Activated naive CD4-positive, alpha-beta T cell treated with anti-CD3 and anti-CD28 coated beads, Interleukin-2, amount 50 U/mL, for 24 hours (primary cell): ENCODE results near the gene S100A12.

Experiments used
- H3K27ac Mint-ChIP-seq: one replicate; pipeline ENCODE4 v1.8.0; 2021; ENCODE audit warnings: mild to moderate bottlenecking, mixed read lengths
- H3K27me3 Mint-ChIP-seq: one replicate; pipeline ENCODE4 v1.8.0; 2021; ENCODE audit warnings: mixed read lengths
- H3K36me3 Mint-ChIP-seq: one replicate; pipeline ENCODE4 v1.8.0; 2021; ENCODE audit warnings: mixed read lengths
- H3K4me1 Mint-ChIP-seq: one replicate; pipeline ENCODE4 v1.8.0; 2021; ENCODE audit warnings: mixed read lengths
- H3K4me3 Mint-ChIP-seq: one replicate; pipeline ENCODE4 v1.8.0; 2021; ENCODE audit warnings: mild to moderate bottlenecking, mixed read lengths
- H3K9me3 Mint-ChIP-seq: one replicate; pipeline ENCODE4 v1.8.0; 2021; ENCODE audit warnings: mixed read lengths

S100A12 gene

GRCh38 chr1:153364156-153364555, 11.3 kb downstream of the S100A12 start:
- no peak overlapping the region for H3K4me3 Mint-ChIP-seq

GRCh38 chr1:153363641-153364040, 11.8 kb downstream of the S100A12 start:
- Mint-ChIP-seq H3K36me3 (no peaks in the 10 kb centered on the region), H3K27ac (no peak overlapping the region), H3K9me3 (no peaks in the 10 kb centered on the region), H3K4me1 (no peaks in the 10 kb centered on the region), H3K27me3 (no peaks in the 10 kb centered on the region), H3K4me3 (no peak overlapping the region)

More at GRCh38 chr1:153364156-153364555, 11.3 kb downstream of the S100A12 start:
- no peaks in the 10 kb centered on the region for H3K36me3 Mint-ChIP-seq
- H3K27me3 Mint-ChIP-seq, result no peaks in the 10 kb centered on the region
- H3K27ac Mint-ChIP-seq, result no peak overlapping the region
- no peaks in the 10 kb centered on the region for H3K9me3 Mint-ChIP-seq
- H3K4me1 Mint-ChIP-seq, result no peaks in the 10 kb centered on the region

- Mint-ChIP-seq H3K27me3 (no peaks in the 10 kb centered on the region), H3K4me3 (no peak overlapping the region), H3K36me3 (no peaks in the 10 kb centered on the region), H3K4me1 (peaks cover 12% of the 10 kb centered on the region), H3K9me3 (no peaks in the 10 kb centered on the region), H3K27ac (no peak overlapping the region)
These were observed 13.1 kb downstream of the S100A12 start for GRCh38 chr1:153362187-153362775.

- Mint-ChIP-seq H3K9me3 (no peaks in the 10 kb centered on the region), H3K4me1 (peaks cover 17% of the 10 kb centered on the region), H3K27me3 (no peaks in the 10 kb centered on the region), H3K36me3 (no peaks in the 10 kb centered on the region), H3K27ac (no peak overlapping the region), H3K4me3 (no peak overlapping the region)
These were observed 13.8 kb downstream of the S100A12 start for GRCh38 chr1:153361480-153362109.

GRCh38 chr1:153360592-153361479, 14.6 kb downstream of the S100A12 start:
- Mint-ChIP-seq H3K4me3 (no peak overlapping the region), H3K9me3 (no peaks in the 10 kb centered on the region), H3K27me3 (no peaks in the 10 kb centered on the region), H3K4me1 (peaks cover 21% of the 10 kb centered on the region), H3K36me3 (no peaks in the 10 kb centered on the region), H3K27ac (no peak overlapping the region)

GRCh38 chr1:153360190-153360589, 15.2 kb downstream of the S100A12 start:
- H3K4me3 Mint-ChIP-seq, result no peak overlapping the region
- peaks cover 21% of the 10 kb centered on the region for H3K4me1 Mint-ChIP-seq
- H3K9me3 Mint-ChIP-seq, result no peaks in the 10 kb centered on the region
- H3K36me3 Mint-ChIP-seq, result no peaks in the 10 kb centered on the region
- H3K27me3 Mint-ChIP-seq, result no peaks in the 10 kb centered on the region
- no peak overlapping the region for H3K27ac Mint-ChIP-seq

- Mint-ChIP-seq H3K27me3 (no peaks in the 10 kb centered on the region), H3K27ac (no peak overlapping the region), H3K4me3 (no peak overlapping the region), H3K9me3 (no peaks in the 10 kb centered on the region), H3K36me3 (no peaks in the 10 kb centered on the region), H3K4me1 (peaks cover 21% of the 10 kb centered on the region)
These were observed 16.2 kb downstream of the S100A12 start for GRCh38 chr1:153359241-153359640.

- H3K27me3 Mint-ChIP-seq, result no peaks in the 10 kb centered on the region
- no peak overlapping the region for H3K4me3 Mint-ChIP-seq
These were observed 16.8 kb downstream of the S100A12 start for GRCh38 chr1:153358691-153358975.

GRCh38 chr1:153357853-153358690, 17.3 kb downstream of the S100A12 start, which contains the start of gene S100A9:
Gene S100A9, plus strand, starts transcription at chr1:153357854. Its CDS starts 430 bp downstream, at chr1:153358284.
- Mint-ChIP-seq H3K27me3 (no peaks in the 10 kb centered on the region), H3K9me3 (no peaks in the 10 kb centered on the region), H3K4me3 (no peak within 1 kb of the TSS), H3K27ac (no peak within 1 kb of the TSS), H3K36me3 (no peaks in the 10 kb centered on the region), H3K4me1 (peaks cover 21% of the 10 kb centered on the region)

More at GRCh38 chr1:153358691-153358975, 16.8 kb downstream of the S100A12 start:
- Mint-ChIP-seq H3K27ac (no peak overlapping the region), H3K4me1 (peaks cover 21% of the 10 kb centered on the region), H3K36me3 (no peaks in the 10 kb centered on the region), H3K9me3 (no peaks in the 10 kb centered on the region)

GRCh38 chr1:153357076-153357852, 18.2 kb downstream of the S100A12 start:
- Mint-ChIP-seq H3K4me3 (no peak overlapping the region), H3K9me3 (no peaks in the 10 kb centered on the region), H3K27ac (no peak overlapping the region), H3K27me3 (no peaks in the 10 kb centered on the region), H3K4me1 (peaks cover 21% of the 10 kb centered on the region), H3K36me3 (no peaks in the 10 kb centered on the region)

- H3K27ac Mint-ChIP-seq, result no peak overlapping the region
- no peak overlapping the region for H3K4me3 Mint-ChIP-seq
- no peaks in the 10 kb centered on the region for H3K9me3 Mint-ChIP-seq
- no peaks in the 10 kb centered on the region for H3K27me3 Mint-ChIP-seq
- no peaks in the 10 kb centered on the region for H3K36me3 Mint-ChIP-seq
- peaks cover 21% of the 10 kb centered on the region for H3K4me1 Mint-ChIP-seq
These were observed 18.9 kb downstream of the S100A12 start for GRCh38 chr1:153356392-153357075.

GRCh38 chr1:153355445-153356071, 19.9 kb downstream of the S100A12 start:
- Mint-ChIP-seq H3K4me3 (no peak overlapping the region), H3K4me1 (peaks cover 21% of the 10 kb centered on the region), H3K9me3 (no peaks in the 10 kb centered on the region), H3K27me3 (peaks cover 2% of the 10 kb centered on the region), H3K36me3 (no peaks in the 10 kb centered on the region), H3K27ac (no peak overlapping the region)

- peaks cover 2% of the 10 kb centered on the region for H3K27me3 Mint-ChIP-seq
- peaks cover 21% of the 10 kb centered on the region for H3K4me1 Mint-ChIP-seq
- H3K27ac Mint-ChIP-seq, result no peak overlapping the region
- H3K36me3 Mint-ChIP-seq, result no peaks in the 10 kb centered on the region
- H3K9me3 Mint-ChIP-seq, result no peaks in the 10 kb centered on the region
- no peak overlapping the region for H3K4me3 Mint-ChIP-seq
These were observed 20.8 kb downstream of the S100A12 start for GRCh38 chr1:153354515-153355193.
